HL-60/S4 treated with phorbol 12-myristate 13-acetate at 8.2 ng/mL for 4 days and 3 days (cell line): Measurements from ENCODE around the gene ADAMTS19.
"Not testable (repeated sequence)": the region's sequence is repeated elsewhere in the genome, so short reads cannot be mapped to it uniquely, and the experiment has no call there.

Source experiments
- in situ Hi-C: fragments of 300-500 bp; cut with MboI; formaldehyde crosslinking; loops from 2 replicates; pipeline ENCODE4 v1.15.0; 2022; ENCODE audit warnings: low sequenced_read_pairs

The ADAMTS19 gene

GRCh38 chr5:129572060-129572459 lies 112.0 kb downstream of the ADAMTS19 start:
- in situ Hi-C loops: no loop called here

DNA sequence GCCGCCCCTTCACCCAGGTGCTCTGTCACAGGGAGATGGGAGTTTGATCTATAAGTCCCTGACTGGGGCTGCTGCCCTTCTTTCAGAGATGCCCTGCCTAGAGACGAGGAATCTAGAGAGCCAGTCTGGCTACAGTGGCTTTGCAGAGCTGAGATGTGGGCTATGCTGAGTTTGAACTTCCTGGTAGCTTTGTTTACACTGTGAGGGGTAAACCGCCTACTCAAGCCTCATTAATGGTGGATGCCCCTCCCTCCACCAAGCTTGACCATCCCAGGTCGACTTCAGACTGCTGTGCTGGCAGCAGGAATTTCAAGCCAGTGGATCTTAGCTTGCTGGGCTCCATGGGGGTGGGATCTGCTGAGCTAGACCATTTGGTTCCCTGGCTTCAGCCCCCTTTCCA lies 124.4 kb downstream of the ADAMTS19 start:
- in situ Hi-C loops: not testable (repeated sequence)

- in situ Hi-C loops: no loop called here
Observed at GRCh38 chr5:129591508-129592160, 131.5 kb downstream of the ADAMTS19 start.

- in situ Hi-C loops: no loop called here
Observed at GRCh38 chr5:129593525-129593924, 133.4 kb downstream of the ADAMTS19 start.

DNA sequence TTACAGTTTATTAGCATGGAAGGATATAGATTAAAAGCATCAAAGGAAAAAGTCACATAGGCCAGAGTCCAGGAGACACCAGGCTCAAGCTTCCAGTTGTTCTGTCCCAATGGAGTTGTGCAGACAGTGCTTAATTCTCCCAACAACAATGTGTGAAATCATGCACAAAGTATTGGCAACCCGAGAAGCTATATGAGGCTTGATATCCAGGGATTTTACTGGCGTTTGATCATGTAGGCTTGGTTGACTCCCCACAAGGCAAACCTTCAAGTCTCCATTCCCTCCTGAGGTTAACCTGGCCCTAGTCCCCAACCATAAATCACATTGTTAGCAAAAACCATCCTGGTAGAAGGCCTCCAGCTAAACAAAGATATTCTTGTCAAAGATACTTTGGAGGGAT lies 141.5 kb downstream of the ADAMTS19 start:
- in situ Hi-C loops: no loop called here

- in situ Hi-C loops: no loop called here
Observed at GRCh38 chr5:129608350-129608749, 148.3 kb downstream of the ADAMTS19 start.

DNA sequence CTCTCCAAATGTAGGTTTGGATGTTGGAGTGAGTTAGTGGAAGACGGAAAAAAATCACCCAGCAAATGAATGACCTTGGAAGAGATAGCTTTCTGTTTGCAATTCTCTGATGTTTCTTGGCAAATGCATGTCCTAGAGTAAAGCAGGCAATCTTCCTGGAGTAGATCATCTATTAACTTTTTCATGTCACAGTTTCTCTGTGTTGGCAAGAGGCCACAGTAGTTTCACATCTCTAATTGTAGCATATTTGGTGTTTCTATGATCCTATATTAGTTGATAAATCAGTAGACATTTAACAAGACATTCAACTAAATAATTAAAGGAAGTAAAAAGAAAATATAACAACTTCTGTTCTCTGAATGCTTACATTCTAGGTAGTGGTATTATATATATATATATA lies 149.6 kb downstream of the ADAMTS19 start:
- in situ Hi-C loops: no loop called here

DNA sequence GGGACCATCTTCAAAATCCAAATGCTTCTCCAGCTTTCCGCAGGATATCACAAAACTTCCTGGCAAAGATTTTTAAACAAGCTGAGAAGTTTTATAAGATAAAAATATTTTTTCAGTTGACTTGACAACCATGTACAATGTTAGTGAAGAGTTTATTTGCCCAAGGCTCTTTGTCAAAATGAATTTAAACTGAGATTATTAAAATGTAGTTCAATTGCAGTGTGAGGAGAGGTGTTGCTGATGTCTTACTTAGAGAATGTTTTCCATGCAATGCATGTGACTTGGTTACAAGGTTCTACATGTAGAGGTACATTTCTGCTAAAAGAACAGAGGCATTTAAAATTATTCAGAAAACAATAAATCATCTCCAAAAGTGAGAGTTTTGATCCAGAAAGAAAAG lies 156.4 kb downstream of the ADAMTS19 start:
- in situ Hi-C loops: no loop called here

DNA sequence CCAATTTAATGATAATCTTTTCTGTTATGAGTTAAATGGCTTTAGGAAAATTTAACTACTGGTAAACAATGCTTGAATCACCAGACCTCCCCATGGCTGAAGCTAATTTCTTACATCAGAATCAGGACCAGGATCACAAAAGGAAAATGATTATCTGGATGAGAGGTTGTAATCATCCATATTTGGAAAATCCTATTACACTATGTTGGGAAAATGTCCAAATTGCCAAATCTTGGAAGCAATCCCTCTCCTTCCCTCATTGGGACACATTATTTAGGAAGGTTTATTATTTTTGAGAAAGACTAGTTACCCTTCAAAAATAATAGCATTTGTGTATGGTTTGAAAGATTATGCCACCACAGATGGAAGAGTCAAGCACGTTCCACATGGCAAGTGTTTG lies 157.1 kb downstream of the ADAMTS19 start:
- in situ Hi-C loops: no loop called here

DNA sequence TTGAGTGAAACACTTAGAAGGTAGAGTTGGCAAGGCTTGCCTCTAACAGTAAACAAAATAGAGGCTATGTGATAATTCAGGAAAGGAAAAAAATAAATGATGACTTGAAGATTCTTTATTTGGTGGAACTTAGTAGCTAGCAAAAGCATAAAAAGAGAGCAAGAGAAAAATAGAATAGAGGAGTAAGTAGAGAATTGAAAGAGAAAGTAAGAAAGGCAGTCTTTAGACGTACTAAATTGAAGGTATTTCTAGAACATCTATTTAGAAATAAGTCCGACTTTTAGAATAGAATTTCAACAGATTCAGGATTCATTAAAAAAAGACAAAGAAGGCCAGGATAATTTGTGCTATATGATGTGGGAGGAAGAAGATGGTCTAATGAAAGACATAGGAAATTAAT lies 159.7 kb downstream of the ADAMTS19 start:
- in situ Hi-C loops: no loop called here

DNA sequence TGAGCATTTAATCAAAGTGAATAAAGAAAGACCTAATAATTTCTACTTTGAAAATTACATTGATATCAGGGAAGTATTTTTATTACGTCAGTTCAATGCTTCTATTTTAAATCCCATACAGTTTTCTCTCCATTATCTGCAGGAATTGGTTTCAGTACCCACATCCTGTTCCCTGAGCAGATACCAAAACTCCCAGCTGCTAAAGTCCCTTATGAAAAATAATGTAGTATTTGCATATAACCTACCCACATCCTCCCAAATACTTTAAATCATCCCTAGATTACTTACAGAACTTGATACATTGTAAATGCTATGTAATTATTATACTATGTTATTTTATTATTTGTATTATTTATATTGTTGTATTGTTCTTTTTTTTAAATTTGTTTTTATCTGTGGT lies 162.4 kb downstream of the ADAMTS19 start:
- in situ Hi-C loops: no loop called here

GRCh38 chr5:129629575-129629974 lies 169.5 kb downstream of the ADAMTS19 start:
- in situ Hi-C loops: no loop called here

DNA sequence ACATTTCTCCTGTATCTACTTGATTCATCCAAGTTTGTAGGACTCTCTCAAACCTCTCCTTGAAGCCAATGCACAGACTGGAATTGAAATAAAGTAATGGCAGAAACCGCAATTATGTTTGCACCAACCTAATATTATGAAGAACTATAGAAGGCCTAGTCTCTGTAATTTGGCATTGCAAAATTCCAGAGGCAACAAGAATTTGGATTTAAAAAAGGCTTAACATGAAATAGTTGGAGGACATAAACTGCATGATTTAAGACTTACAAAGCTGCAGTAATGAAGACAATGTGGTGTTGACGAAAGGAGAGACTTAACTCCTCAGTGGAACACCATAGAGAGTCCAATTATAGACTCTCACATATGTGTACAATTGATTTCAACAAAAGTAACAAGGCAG lies 170.0 kb downstream of the ADAMTS19 start:
- in situ Hi-C loops: no loop called here

DNA sequence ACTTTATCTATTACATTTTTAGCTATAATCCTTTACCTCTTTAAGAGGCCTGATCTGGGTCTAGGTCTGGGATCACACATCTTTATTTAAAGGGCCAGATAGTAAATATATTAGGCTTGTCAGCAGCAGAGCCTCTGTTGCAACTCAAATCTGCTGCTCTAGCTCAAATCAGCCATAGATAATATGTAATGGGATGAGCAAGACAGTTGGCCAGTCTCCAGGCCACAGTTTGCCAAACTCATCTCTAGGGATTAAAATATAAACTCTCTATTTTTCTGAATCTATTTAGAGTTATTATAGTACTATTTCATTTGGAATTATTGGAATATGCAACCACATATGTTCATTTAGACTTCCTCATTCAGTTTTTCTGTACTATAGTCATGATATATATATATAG lies 171.9 kb downstream of the ADAMTS19 start:
- in situ Hi-C loops: no loop called here

- in situ Hi-C loops: not testable (repeated sequence)
Observed at GRCh38 chr5:129637501-129637900, 177.4 kb downstream of the ADAMTS19 start.

GRCh38 chr5:129639331-129639730 lies 179.2 kb downstream of the ADAMTS19 start:
- in situ Hi-C loops: no loop called here

- in situ Hi-C loops: no loop called here
Observed at GRCh38 chr5:129652349-129653056, 192.4 kb downstream of the ADAMTS19 start.

- in situ Hi-C loops: no loop called here
Observed at GRCh38 chr5:129653057-129653375, 192.9 kb downstream of the ADAMTS19 start.

DNA sequence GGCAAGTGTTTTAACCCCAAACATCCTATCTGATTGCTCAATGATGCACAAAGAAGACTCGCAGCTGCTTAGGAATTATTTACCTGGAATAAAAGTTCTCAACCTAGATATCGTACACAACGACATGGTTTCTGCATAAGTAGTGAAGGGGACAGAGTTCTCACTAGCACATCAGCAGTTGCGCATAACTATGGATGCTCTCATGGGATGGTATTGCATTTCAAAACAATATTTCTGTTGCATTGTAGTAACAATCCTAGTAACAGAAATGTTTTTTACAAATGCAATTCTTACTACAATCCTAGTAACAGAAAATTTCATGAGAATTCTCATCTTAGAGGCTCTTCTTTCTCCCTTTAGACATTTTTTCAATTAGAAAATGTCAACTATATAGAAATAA lies 193.3 kb downstream of the ADAMTS19 start:
- in situ Hi-C loops: no loop called here

DNA sequence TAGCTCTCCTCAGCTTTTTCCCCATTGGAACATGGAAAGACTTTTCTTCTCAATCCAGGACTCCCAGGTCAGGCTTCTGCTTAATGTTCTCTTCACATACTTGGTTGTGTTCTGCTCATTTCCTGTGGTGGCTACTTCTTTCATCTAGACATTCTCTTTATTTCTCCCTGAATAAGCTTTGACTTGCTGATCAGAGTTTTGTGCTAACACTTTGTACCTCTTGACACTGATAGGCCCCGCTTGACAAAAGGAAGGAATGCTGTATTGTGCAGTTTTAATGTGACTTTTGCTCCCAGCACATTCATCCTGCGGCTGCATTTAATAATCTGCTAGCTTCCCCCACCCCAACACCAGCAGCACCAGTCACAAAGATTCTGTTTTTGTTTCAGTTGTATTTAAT lies 196.9 kb downstream of the ADAMTS19 start:
- in situ Hi-C loops: no loop called here

GRCh38 chr5:129658801-129659200 lies 198.7 kb downstream of the ADAMTS19 start:
- in situ Hi-C loops: no loop called here

GRCh38 chr5:129661366-129662035 lies 201.4 kb downstream of the ADAMTS19 start:
- in situ Hi-C loops: no loop called here
